NCI-H460 (cell line): Measurements from ENCODE around the gene TSPAN15. TPM values are rescaled to one million over a fixed set of nuclear protein-coding genes. Genes with fewer than 3 reads are reported as not detected.
A peak's percentile ranks its signal among the peaks of the same experiment; 100 is the strongest.

Source experiments
- DNase-seq: peaks from one replicate; pipeline ENCODE4 v3.0.0-alpha.2; 2016; ENCODE audit warnings: low read depth; ENCODE audit errors: extremely low read depth
- polyA plus RNA-seq: library from polyadenylated mRNA; depleted of rRNA; stranded (reverse); fragments of >200 nt; gene quantifications from 2 replicates; pipeline ENCODE4 v1.2.3, GENCODE V29; 2014; cell fraction: nucleus; rRNA removed
- total RNA-seq: library from RNA; depleted of rRNA; stranded (reverse); fragments of >200 nt; shearing (Covaris generic); gene quantifications from 2 replicates; pipeline ENCODE4 v1.2.3, GENCODE V29; 2014; rRNA removed

Gene TSPAN15
- 10.9 and 11.5 TPM in 2 replicates for total RNA-seq
- 24.7 and 34.7 TPM in 2 replicates for polyA plus RNA-seq

DNA sequence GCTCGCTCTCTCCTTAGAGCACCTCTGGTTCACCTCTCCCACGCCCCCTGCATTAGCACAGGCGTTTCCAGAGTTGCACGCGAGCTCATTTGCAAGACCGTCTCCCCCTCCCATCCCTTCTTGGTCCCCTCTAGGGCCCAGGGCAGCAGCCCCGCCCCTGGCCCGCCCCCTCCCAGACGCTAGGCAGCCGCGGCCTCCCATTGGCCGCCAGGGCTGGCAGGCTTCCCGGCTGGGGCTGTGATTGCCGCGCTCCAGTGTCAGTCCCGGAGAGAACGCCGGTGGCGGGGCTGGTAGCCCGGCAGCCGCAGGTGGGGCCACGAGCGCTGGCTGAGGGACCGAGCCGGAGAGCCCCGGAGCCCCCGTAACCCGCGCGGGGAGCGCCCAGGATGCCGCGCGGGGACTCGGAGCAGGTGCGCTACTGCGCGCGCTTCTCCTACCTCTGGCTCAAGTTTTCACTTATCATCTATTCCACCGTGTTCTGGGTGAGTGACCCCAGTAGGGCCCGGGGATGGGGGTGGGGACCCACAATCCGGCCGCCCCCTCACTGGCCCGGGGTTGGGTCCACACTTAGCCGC lies at the start of gene TSPAN15:
TSS of gene TSPAN15 (plus strand) at position 257 of the 575 bp plus-strand sequence. CDS start at position 387, 130 bp downstream.
- DNase-seq: peak; percentile 82

DNA sequence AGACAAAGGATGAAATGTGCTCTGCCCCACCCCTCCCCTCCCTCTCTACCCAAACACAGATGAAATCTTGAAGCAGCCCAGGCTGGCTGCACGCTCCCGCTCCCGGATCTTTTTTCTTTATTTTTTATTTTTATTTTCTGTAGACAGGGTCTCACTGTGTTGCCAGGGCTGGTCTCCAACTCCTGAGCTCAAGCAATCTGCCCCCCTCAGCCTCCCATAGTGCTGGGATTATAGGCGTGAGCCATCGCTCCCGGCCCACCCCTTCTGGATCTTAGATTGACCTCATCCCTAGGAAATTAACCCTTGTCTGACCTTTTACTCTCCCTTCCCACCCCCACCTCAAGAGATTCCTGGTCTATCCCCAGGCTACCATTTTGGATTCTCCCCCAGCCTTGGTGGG lies 48.9 kb upstream of the TSPAN15 start:
- DNase-seq: no peak

DNA sequence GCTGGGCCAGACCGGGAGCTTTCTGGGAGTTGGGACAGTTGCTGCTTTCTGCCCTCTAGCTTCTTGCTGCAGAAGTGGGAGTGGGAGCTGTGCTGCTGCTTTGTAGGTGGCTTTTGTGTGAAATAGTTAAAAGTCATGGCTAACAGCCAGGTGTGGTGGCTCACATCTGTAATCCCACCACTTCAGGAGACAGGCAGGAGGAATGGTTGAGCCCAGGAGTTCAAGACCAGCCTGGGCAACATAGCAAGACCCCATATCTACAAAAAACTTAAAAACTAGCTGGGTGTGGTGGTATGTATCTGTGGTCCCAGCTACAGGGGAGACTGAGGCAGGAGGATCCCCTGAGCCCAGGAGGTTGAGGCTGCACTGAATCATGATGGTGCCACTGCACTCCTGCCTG lies 48.2 kb upstream of the TSPAN15 start:
- DNase-seq: no peak

DNA sequence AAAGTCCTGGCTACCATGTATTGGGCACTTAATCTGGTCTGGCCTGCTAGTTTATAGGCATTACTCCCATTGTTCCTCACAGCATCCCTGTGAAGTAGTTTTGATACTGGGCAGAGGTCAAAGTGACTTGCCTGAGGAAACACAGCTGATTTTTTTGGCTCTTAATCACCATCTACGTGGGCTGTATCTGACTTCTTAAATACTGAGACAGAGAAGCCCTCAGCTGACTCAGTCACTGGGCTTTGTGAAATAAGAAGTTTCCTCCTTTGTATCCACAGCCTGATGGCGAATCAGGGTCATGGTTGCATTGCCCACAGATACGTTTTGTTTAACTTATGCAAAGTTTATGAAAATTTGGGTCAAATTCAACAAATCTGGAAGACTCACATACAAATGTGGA lies 47.7 kb upstream of the TSPAN15 start:
- DNase-seq: no peak

- no peak for DNase-seq
Observed at GRCh38 chr10:69404786-69405185, 46.5 kb upstream of the TSPAN15 start.

- no peak for DNase-seq
Observed at GRCh38 chr10:69405221-69405620, 46.0 kb upstream of the TSPAN15 start.

DNA sequence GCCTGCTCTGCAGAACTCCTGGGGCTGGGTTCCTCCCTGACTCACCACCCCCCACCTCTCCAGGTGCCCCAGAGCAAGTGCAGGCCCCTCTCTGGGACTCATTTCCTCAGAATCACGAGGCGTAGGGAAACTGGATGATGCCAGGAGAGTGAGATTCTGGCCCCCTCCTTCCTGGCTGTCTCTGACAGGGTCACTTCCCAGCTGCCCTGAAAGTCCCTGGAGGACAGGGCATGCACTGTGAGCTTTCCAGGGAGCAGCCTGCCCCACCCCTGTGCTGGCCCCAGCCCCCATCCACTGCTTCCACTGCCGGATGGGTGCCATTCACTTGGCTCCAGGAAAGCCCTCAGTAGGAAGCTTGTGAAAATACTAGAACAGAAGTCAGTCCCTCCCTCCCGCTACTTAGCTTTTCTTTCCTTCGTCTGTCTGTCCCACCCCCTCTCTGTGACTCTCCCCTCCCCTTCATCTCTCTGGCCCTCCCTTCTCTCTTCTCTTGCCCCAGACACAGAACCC lies 44.9 kb upstream of the TSPAN15 start:
- no peak for DNase-seq

DNA sequence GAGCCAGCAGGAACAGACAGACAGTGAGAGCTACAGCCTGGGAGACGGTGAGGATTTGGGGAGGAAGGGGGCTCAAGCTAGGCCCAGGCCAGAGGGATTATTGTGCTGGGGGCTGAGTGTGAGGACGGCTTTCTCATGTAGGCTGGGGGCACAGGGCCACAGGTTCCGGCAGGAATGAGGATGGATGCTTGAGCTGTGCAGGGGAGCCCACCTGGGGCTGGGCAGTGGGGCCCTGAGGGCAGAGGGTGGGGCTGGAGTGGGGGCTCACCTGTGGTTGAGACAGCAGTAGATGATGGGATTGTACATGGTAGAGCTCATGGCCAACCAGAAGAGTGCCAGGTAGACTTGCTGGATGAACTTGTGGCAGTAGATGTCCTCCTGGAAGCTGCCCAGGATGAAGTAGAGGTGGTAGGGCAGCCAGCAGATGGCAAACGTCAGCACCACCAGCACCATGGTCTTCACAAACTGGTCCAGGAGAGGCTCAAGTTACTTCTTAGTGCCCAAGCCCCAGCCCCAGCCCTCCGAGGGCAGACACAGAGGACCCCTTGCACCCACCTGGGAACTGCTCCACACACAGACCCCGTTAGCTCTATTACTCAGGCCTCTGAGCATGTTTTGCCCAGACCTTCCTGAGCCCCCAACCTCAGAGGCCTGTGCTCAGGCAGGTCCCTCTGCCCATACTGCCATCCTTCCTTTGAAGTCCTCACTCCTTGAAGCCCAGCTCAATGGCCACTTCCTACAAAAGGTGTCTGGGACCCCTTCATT lies 44.3 kb upstream of the TSPAN15 start:
- DNase-seq: no peak

DNA sequence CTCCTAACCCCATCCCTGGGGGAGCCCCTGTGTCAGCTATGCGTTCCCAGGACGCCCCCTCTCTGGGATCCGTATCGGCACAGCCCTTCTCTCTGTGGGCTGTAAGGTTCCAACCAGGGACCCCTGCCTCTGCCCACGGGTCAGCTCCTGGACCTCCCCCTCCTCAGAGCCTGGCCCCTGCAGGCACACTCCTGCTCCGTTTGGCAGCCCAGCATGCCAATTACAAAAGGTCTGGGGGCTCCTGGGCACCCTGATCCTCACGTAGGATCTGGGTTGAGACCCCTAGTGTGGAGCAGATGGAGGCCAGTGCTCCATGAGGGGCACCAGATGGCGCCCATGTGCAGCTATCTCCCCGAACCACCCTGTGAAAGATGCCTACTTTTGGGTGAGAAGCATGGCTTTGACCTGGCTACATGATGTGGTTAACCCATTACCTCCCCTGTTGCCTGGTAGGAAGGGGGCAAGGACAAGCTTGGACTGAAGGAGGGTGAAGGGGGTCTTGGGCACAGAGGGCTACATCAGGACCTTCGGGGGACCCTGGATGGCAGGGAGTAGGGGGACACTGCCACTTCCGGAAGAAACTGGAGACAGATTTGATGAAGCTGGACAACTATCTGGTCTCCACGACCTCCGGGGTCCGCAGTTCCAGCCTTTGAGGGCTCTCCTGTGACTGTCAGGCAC lies 43.5 kb upstream of the TSPAN15 start:
- peak; percentile 35 for DNase-seq

GRCh38 chr10:69408318-69409175 lies 42.7 kb upstream of the TSPAN15 start:
- DNase-seq: peak; percentile 93

DNA sequence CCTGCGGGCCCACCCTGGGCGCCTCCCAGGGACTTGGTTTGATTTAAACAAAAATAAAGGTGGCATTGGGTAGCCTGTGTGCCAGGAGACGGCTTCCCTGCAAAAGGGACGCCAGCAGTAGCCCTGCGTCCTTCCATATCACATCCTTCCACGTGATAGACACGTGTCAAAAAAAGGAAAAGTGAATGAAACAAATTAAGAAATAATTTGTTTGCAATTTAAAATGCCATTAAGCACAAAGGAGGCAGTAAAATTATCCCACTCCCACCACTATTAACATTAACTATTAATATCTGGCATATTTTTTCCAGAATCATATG lies 42.1 kb upstream of the TSPAN15 start:
- DNase-seq: no peak

DNA sequence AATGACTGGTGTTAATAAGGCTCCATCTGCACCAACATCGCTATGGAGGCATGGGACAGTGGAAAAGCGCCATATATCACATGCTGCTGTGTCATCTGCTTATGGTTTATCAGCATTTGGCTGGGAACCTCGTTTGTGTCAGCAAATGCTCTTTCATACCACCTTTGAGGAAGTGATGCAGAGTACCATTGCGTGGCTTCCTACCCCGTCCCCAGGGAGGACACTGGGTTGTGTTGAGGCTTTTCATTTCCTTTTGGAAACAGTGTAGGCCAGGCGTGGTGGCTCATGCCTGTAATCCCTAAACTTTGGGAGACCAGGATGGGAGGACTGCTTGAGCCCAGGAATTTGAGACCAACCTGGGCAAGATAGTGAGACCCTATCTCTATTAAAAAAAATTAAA lies 41.3 kb upstream of the TSPAN15 start:
- DNase-seq: no peak

GRCh38 chr10:69410487-69410886 lies 40.8 kb upstream of the TSPAN15 start:
- no peak for DNase-seq

GRCh38 chr10:69411476-69411875 lies 39.8 kb upstream of the TSPAN15 start:
- DNase-seq: no peak

DNA sequence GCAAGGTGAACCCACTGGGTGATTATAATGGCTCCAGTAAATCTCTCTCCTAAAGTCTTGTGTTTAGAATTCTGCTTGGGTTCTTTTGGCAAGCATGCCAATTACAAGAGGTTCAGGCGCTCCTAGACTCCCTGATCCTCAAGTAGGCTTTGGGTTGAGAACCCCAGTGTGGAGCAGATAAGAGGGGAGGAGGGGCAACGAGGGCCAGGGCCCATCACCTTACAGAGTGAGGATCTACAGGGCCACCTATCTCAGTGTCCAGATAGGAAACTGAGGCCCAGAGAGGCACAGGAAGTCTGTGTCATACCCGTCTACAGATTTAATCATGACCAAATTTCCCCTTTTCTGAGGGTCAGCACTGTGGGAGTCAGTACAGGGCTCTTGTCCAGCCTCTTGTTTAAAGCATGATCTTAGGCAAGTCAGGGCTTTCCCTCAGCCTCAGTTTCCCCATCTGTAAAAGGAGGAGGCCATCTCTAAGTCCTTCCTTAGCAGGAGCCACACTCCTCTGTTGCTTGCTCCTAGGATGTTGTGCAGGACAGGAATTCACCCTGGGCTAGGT lies 39.0 kb upstream of the TSPAN15 start:
- no peak for DNase-seq

GRCh38 chr10:69413221-69413865 lies 37.9 kb upstream of the TSPAN15 start:
- peak; percentile 58 for DNase-seq

GRCh38 chr10:69414036-69415018 lies 36.9 kb upstream of the TSPAN15 start:
- DNase-seq: no peak

- no peak for DNase-seq
Observed at GRCh38 chr10:69415049-69415448, 36.2 kb upstream of the TSPAN15 start.

GRCh38 chr10:69415951-69416350 lies 35.3 kb upstream of the TSPAN15 start:
- no peak for DNase-seq
